Lung (tissue), 12 donors: Measurements from ENCODE around the gene SCN2B. TPM values are rescaled to one million over a fixed set of nuclear protein-coding genes. Genes with fewer than 3 reads are reported as not detected.

ENCODE experiments used
- ATAC-seq: fragments of 200-7000 bp; cut with Tn5 transposase; one replicate; pipeline ENCODE4 v1.9.1; 2020; ENCODE audit warnings: moderate number of reproducible peaks; ENCODE audit not compliant: insufficient read depth, low FRiP score
- DNase-seq, 3 donors: peaks; one replicate each; pipeline ENCODE4 v3.0.0-alpha.2; 2013 to 2017
- H3K27ac ChIP-seq, 2 donors: one replicate each; pipeline ENCODE4 v1.5.1; 2013; ENCODE audit warnings: mild to moderate bottlenecking in 2 of 2, moderate library complexity in 2 of 2, control low read depth in 1 of 2, inconsistent platforms in 1 of 2, low read depth in 1 of 2, low read length in 1 of 2
- H3K27me3 ChIP-seq, 3 donors: one replicate each; pipeline ENCODE4 v1.5.1; 2013; ENCODE audit warnings: low read length in 2 of 3; ENCODE audit not compliant: control insufficient read depth in 3 of 3, insufficient read depth in 3 of 3
- H3K36me3 ChIP-seq, 4 donors: one replicate each; pipeline ENCODE4 v1.5.1; 2013; ENCODE audit warnings: low read length in 4 of 4, mild to moderate bottlenecking in 1 of 4, moderate library complexity in 1 of 4; ENCODE audit not compliant: control insufficient read depth in 4 of 4, insufficient read depth in 4 of 4
- H3K4me1 ChIP-seq, 5 donors: one replicate each; pipeline ENCODE4 v1.5.1; 2013; ENCODE audit warnings: low read length in 5 of 5, mild to moderate bottlenecking in 2 of 5, moderate library complexity in 1 of 5; ENCODE audit not compliant: control insufficient read depth in 5 of 5, insufficient read depth in 5 of 5
- H3K4me3 ChIP-seq: one replicate; pipeline ENCODE4 v1.5.1; 2013; ENCODE audit warnings: mild to moderate bottlenecking, control low read depth, moderate library complexity
- H3K9ac ChIP-seq, 2 donors: one replicate each; pipeline ENCODE4 v1.5.1; 2013; ENCODE audit warnings: low read length in 2 of 2, control low read depth in 1 of 2; ENCODE audit not compliant: insufficient read depth in 1 of 2
- H3K9me3 ChIP-seq, 4 donors: one replicate each; pipeline ENCODE4 v1.5.1; 2013; ENCODE audit warnings: low read length in 3 of 4, mild to moderate bottlenecking in 1 of 4, moderate library complexity in 1 of 4; ENCODE audit not compliant: control insufficient read depth in 4 of 4, insufficient read depth in 3 of 4
- CTCF ChIP-seq: IDR thresholded peaks from 2 replicates; pipeline ENCODE4 v1.5.1; 2012; ENCODE audit warnings: mild to moderate bottlenecking; ENCODE audit errors: control extremely low read depth, extremely low read depth
- WGBS, 2 donors: extraction: QIAGEN DNeasy Blood & Tissue Kit; methylation state at CpG; one replicate each; pipeline ENCODE4 v1.1.7; 2013; 5-methylcytosine and 5-hydroxymethylcytosine counted together
- polyA plus RNA-seq, 2 donors: library from polyadenylated mRNA; stranded (reverse); fragments of 200-250 nt; gene quantifications; one replicate each; pipeline ENCODE4 v1.2.1, GENCODE V29; 2013
- total RNA-seq, 2 donors: library from RNA; depleted of rRNA in 1 of 2; stranded (reverse); fragments of >200 nt in 1 of 2; gene quantifications; one replicate each; pipeline ENCODE4 v1.2.1, GENCODE V29; 2014 to 2021
- donor health status: control.
- donor health status: control.
- donor health status: Bipolar disorder and iron deficiency.
- donor health status: healthy.
- donor health status: DM: yes; HTN: yes; CAD: no.

Gene SCN2B
- total and polyA plus RNA-seq, 4 donors: 0.03 to 1.6 (median 0.62) TPM

- Histone ChIP-seq H3K36me3 (no peaks in the 10 kb centered on the region), H3K4me1 (no peaks in the 10 kb centered on the region)
Measured at GRCh38 chr11:118129471-118130172, 46.8 kb downstream of the SCN2B start.

DNA sequence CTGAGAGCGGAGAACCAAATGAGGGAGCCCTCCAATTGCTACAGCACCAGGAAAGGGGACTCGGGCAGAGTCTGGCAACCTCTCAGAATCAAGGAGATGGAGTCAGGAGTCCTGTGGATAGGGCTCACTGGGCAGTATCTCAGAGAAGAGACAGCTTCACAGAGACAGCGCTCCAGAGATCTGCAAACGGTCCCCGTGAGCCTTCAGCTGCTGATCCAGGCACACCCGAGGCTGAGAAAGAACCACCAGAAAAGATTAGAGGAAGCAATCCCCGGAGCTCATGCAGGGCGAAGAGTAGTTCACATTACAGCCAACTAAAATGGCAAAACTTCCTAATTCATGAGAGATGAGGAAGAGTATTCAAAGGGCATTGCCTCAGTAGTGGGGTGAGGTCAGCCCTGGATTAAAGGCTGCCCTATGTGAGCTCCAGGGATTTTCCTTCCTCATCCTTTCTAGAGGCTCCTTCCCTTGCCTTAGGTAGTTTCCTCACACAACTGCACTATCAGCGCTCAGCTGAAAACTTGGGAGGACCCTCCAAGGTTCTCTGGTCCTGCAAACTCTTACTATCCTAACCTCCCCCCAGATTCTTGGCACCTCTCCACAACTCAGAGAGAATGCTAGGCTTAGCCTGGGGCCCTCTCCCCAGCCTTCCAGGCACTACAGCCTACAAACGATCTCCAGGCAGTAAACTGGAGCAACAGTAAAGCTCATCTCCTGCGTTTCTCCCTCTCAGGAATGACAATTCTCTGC, 47.5 kb downstream of the SCN2B start:
- WGBS, 2 donors: 65 to 69% methylated on average over 11 of the region's 11 CpGs
- Histone ChIP-seq H3K27me3 (no peaks in the 10 kb centered on the region), H3K27ac (no peak overlapping the region), H3K9me3 (peaks cover 0 to 2% (median 0%) of the 10 kb centered on the region in 4 donors), H3K9ac (no peak overlapping the region), H3K36me3 (no peaks in the 10 kb centered on the region), H3K4me1 (no peaks in the 10 kb centered on the region), H3K4me3 (no peak overlapping the region)
- TF ChIP-seq CTCF: no peak
- DNase-seq (no peak), ATAC-seq (no peak)

More at GRCh38 chr11:118129471-118130172, 46.8 kb downstream of the SCN2B start:
- H3K9me3 ChIP-seq: peaks cover 0 to 2% (median 0%) of the 10 kb centered on the region in 4 donors
- H3K4me3 ChIP-seq: no peak overlapping the region
- H3K27ac ChIP-seq: no peak overlapping the region
- no peak for TF ChIP-seq CTCF
- DNase-seq: no peak
- no peak overlapping the region for H3K9ac ChIP-seq
- ATAC-seq: no peak
- no peaks in the 10 kb centered on the region for H3K27me3 ChIP-seq
- 55 to 75% methylated on average over 6 of the region's 6 CpGs for WGBS, 2 donors

- no peak for DNase-seq
Measured at GRCh38 chr11:118128310-118128709, 48.1 kb downstream of the SCN2B start.

More at GRCh38 chr11:118128310-118128709, 48.1 kb downstream of the SCN2B start:
- Histone ChIP-seq H3K9ac (no peak overlapping the region), H3K27me3 (no peaks in the 10 kb centered on the region), H3K4me3 (no peak overlapping the region), H3K27ac (no peak overlapping the region), H3K9me3 (no peaks in the 10 kb centered on the region), H3K36me3 (no peaks in the 10 kb centered on the region), H3K4me1 (no peaks in the 10 kb centered on the region)
- WGBS, 2 donors: 71 to 72% methylated on average over 4 of the region's 4 CpGs
- ATAC-seq: no peak
- no peak for TF ChIP-seq CTCF
